GM21526 (cell line): ENCODE results near the gene TSPAN11.

Source experiments
- ATAC-seq: cut with Tn5 transposase; IDR thresholded peaks from one replicate; pipeline ENCODE4 v1.9.1; 2021; ENCODE audit warnings: moderate library complexity; ENCODE audit not compliant: unreplicated experiment, low FRiP score

TSPAN11 gene

GRCh38 chr12:30909349-30910037 lies 17.1 kb upstream of the TSPAN11 start:
- no peak for ATAC-seq

- no peak for ATAC-seq
These were observed 16.6 kb upstream of the TSPAN11 start for GRCh38 chr12:30910038-30910350.

- ATAC-seq = no peak
These were observed 15.3 kb upstream of the TSPAN11 start for GRCh38 chr12:30911207-30911606.

GRCh38 chr12:30913323-30913722 lies 13.2 kb upstream of the TSPAN11 start:
- ATAC-seq = no peak

GRCh38 chr12:30914986-30915591 lies 11.5 kb upstream of the TSPAN11 start:
- ATAC-seq = no peak

- ATAC-seq = no peak
These were observed 3.5 kb upstream of the TSPAN11 start for GRCh38 chr12:30923057-30923456.

- no peak for ATAC-seq
These were observed 823 bp upstream of the TSPAN11 start for GRCh38 chr12:30925607-30926242.

- ATAC-seq = no peak
These were observed 669 bp downstream of the TSPAN11 start for GRCh38 chr12:30927222-30927611.

- no peak for ATAC-seq
These were observed 2.1 kb downstream of the TSPAN11 start for GRCh38 chr12:30928356-30929244.

GRCh38 chr12:30930238-30930637 lies 3.7 kb downstream of the TSPAN11 start:
- ATAC-seq = no peak

GRCh38 chr12:30930641-30931040 lies 4.1 kb downstream of the TSPAN11 start:
- ATAC-seq = no peak

GRCh38 chr12:30932881-30933280 lies 6.3 kb downstream of the TSPAN11 start:
- no peak for ATAC-seq

- no peak for ATAC-seq
These were observed 8.3 kb downstream of the TSPAN11 start for GRCh38 chr12:30934811-30935210.

- no peak for ATAC-seq
These were observed 9.5 kb downstream of the TSPAN11 start for GRCh38 chr12:30936036-30936435.

GRCh38 chr12:30939234-30939633 lies 12.7 kb downstream of the TSPAN11 start:
- ATAC-seq = no peak

GRCh38 chr12:30942486-30942885 lies 15.9 kb downstream of the TSPAN11 start:
- no peak for ATAC-seq

- no peak for ATAC-seq
These were observed 16.4 kb downstream of the TSPAN11 start for GRCh38 chr12:30942936-30943335.

- ATAC-seq = no peak
These were observed 19.1 kb downstream of the TSPAN11 start for GRCh38 chr12:30945443-30946164.

GRCh38 chr12:30952015-30952414 lies 25.5 kb downstream of the TSPAN11 start:
- ATAC-seq = no peak

GRCh38 chr12:30953257-30953656 lies 26.7 kb downstream of the TSPAN11 start:
- ATAC-seq = no peak
